Calu3 (cell line): Measurements from ENCODE around the gene TMEM132D. TPM values are rescaled to one million over a fixed set of nuclear protein-coding genes. Genes with fewer than 3 reads are reported as not detected.

ENCODE experiments used
- BruUV-seq: library from RNA; stranded (reverse); fragments of 400-500 nt; replicated peaks from 2 replicates; lab custom pipeline; 2021; lab: Mats Ljungman, UMichigan
- CTCF ChIA-PET: fragments of 300-600 bp; sonication (Branson Sonifier 250); formaldehyde crosslinking; loops from one replicate; lab custom pipeline; 2022; ENCODE audit warnings: antibody characterized with exemption; lab: Charles Lee
- DNase-seq: peaks from one replicate; pipeline ENCODE4 v3.0.0; 2022
- H3K27ac Mint-ChIP-seq: one replicate; pipeline ENCODE4 v1.8.0; 2022; ENCODE audit warnings: mixed read lengths; ENCODE audit not compliant: unreplicated experiment
- H3K27me3 Mint-ChIP-seq: one replicate; pipeline ENCODE4 v1.8.0; 2022; ENCODE audit warnings: mixed read lengths; ENCODE audit not compliant: unreplicated experiment
- H3K36me3 Mint-ChIP-seq: one replicate; pipeline ENCODE4 v1.8.0; 2022; ENCODE audit warnings: mild to moderate bottlenecking, moderate library complexity, mixed read lengths; ENCODE audit not compliant: insufficient read depth, unreplicated experiment
- H3K4me1 Mint-ChIP-seq: one replicate; pipeline ENCODE4 v1.8.0; 2022; ENCODE audit warnings: mild to moderate bottlenecking, low read depth, mixed read lengths; ENCODE audit not compliant: unreplicated experiment
- H3K4me3 Mint-ChIP-seq: one replicate; pipeline ENCODE4 v1.8.0; 2022; ENCODE audit warnings: mild to moderate bottlenecking, low read depth, moderate library complexity, mixed read lengths; ENCODE audit not compliant: unreplicated experiment
- H3K9me3 Mint-ChIP-seq: one replicate; pipeline ENCODE4 v1.8.0; 2022; ENCODE audit warnings: low read depth, mixed read lengths; ENCODE audit not compliant: unreplicated experiment
- CTCF ChIP-seq: fragments of 200-600 bp; IDR thresholded peaks from one replicate; pipeline ENCODE4 v1.8.0; 2022; ENCODE audit warnings: antibody characterized with exemption; ENCODE audit not compliant: unreplicated experiment
- intact Hi-C: fragments of 100-400 bp; cut with micrococcal nuclease; formaldehyde crosslinking; loops from one replicate; pipeline ENCODE4 v1.10.0; 2022; ENCODE audit not compliant: unreplicated experiment
- total RNA-seq: library from RNA; stranded (reverse); gene quantifications from 2 replicates; pipeline ENCODE4 v1.2.3, GENCODE V29; 2022

Gene TMEM132D
- total RNA-seq, 1 experiment from 2014 or later, result not detected

DNA sequence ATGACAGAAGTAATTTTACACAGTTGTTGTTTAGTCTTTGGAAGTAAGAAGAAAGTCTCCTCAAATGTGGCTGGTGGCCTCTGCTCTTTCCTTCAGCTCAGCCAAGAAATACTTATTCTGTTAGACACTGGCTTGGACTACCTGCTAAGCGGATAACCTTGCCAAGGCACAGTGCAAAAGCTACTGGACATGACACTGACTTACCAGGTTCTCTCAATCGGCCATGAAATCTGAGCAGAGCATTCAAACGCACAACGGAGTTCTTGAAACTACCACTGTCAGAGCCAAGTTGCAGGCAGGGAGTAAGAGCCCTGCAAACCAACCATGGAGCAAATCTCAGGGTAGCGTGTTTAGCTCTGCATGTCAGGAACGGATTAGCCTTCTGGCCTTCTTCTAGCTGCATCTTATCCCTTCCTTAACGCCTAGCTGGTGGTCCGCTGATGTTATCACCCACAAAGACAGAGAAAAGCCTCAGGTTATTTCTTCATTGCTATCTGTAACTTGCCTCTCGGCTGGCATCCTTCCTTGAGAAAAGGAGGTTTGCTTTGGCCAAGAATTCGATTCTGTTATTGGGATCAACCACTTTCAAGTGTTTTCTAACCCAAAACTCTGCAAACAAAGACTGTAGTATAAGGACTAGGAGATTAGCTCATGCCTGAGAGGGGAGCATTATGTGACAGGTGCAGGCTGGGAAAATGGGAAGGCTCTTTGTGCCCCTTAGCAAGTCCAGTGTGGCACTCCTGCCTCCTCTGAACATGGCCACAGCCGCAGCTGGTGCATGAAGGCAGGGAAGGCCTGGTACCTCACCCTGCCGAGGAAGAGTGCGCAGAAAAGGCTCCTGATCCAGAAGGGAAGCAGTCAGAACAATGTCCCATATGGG, 827.1 kb downstream of the TMEM132D start:
- H3K27ac Mint-ChIP-seq, result no peak overlapping the region
- peaks cover 22% of the 10 kb centered on the region for H3K9me3 Mint-ChIP-seq
- BruUV-seq, result no TSS peak
- intact Hi-C loops, result no loop called here
- no peaks in the 10 kb centered on the region for H3K36me3 Mint-ChIP-seq
- no peaks in the 10 kb centered on the region for H3K27me3 Mint-ChIP-seq
- DNase-seq, result no peak
- CTCF ChIA-PET, result no interaction called here
- TF ChIP-seq CTCF, result no peak
- H3K4me1 Mint-ChIP-seq, result no peaks in the 10 kb centered on the region
- H3K4me3 Mint-ChIP-seq, result no peak overlapping the region

DNA sequence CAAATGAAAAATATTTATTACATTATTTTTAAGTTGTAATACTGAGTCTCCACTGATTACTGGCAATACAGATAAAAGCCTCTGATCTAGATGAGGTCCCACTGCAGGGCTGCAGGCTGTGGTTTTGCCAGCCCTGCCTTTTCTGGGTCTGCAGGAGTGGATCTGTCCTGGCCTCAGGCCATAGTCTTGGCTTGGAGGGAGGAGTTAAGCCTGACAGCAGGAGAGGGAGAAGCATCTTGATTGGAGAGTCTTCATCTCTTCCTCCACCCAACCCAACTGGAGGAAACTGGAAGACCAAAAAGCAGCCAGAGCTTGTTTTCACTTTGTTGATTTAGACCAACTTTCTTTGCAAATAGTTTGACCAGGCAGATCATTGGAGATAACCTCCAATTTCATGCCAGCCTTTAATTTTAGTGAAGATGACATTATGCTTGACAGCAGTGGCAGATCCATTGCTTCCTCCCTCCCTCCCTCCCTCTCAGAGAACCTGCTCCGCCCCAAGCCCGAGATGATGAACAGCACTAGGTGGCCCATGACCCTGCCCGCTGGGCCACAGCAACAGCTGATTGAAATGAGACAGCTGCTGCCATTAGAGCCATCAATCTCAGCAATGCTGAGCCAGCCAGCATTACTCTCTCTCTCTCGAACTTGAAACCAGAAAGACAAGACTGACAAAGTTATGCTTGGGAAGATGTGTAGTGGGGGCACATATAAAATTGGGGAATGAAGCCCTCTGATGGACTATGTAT, 828.2 kb downstream of the TMEM132D start:
- Mint-ChIP-seq H3K4me1 (no peaks in the 10 kb centered on the region), H3K27ac (no peak overlapping the region), H3K36me3 (no peaks in the 10 kb centered on the region), H3K9me3 (peaks cover 22% of the 10 kb centered on the region), H3K27me3 (no peaks in the 10 kb centered on the region), H3K4me3 (no peak overlapping the region)
- TF ChIP-seq CTCF, result no peak
- intact Hi-C loops, result no loop called here
- CTCF ChIA-PET, result no interaction called here
- BruUV-seq, result no TSS peak
- no peak for DNase-seq

DNA sequence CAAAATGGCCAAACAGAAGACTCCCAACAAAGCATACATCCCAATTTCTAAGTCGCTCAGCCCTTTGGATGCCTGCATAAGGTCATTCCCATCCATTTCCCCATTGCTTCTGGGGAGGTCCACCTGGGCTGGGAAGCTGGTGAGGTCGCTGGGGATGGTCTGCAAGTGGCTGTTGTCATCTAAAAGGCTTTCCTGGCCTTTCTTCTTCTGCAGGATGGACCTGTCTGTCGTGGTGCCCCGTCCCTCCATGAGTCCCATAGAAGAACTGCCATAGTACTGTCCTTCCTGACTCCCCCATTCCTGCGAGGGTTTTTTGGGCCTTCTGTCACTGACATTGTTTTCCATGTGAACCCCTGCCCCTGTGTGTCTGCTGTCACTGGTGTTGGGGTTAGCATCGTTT, 829.4 kb downstream of the TMEM132D start:
- no TSS peak for BruUV-seq
- no peaks in the 10 kb centered on the region for H3K27me3 Mint-ChIP-seq

More for the DNA sequence above, 829.4 kb downstream of the TMEM132D start:
- no peak for DNase-seq
- CTCF ChIA-PET, result no interaction called here
- Mint-ChIP-seq H3K27ac (no peak overlapping the region), H3K4me1 (no peaks in the 10 kb centered on the region), H3K9me3 (peaks cover 22% of the 10 kb centered on the region), H3K36me3 (no peaks in the 10 kb centered on the region), H3K4me3 (no peak overlapping the region)
- no peak for TF ChIP-seq CTCF
- intact Hi-C loops, result no loop called here
